GM12874 (cell line): Measurements from ENCODE around the gene PCDHGA11.
"Not testable (repeated sequence)": the region's sequence is repeated elsewhere in the genome, so short reads cannot be mapped to it uniquely, and the experiment has no call there.

Experiments
- CTCF ChIP-seq: IDR thresholded peaks from 2 replicates; pipeline ENCODE4 v1.5.1; 2011; ENCODE audit warnings: low read depth, mild to moderate bottlenecking, control low read depth, low read length, moderate library complexity; ENCODE audit not compliant: insufficient read depth

Gene PCDHGA11

GRCh38 chr5:141383345-141383744 lies 37.5 kb upstream of the PCDHGA11 start:
- no peak for TF ChIP-seq CTCF

- no peak for TF ChIP-seq CTCF
Measured at GRCh38 chr5:141384471-141385267, 36.2 kb upstream of the PCDHGA11 start.

GRCh38 chr5:141387557-141388311 lies 33.1 kb upstream of the PCDHGA11 start, which contains the start of gene PCDHGB4:
Gene PCDHGB4, plus strand, starts transcription at chr5:141387698. Its CDS starts 187 bp downstream, at chr5:141387885.
- not testable (repeated sequence) for TF ChIP-seq CTCF

GRCh38 chr5:141388661-141389060 lies 32.2 kb upstream of the PCDHGA11 start:
- no peak for TF ChIP-seq CTCF

- TF ChIP-seq CTCF = no peak
Measured at GRCh38 chr5:141389153-141390042, 31.5 kb upstream of the PCDHGA11 start.

GRCh38 chr5:141392429-141393198 lies 28.2 kb upstream of the PCDHGA11 start, which contains the start of gene PCDHGA8:
Gene PCDHGA8, plus strand, starts transcription at chr5:141392633. Its CDS starts 181 bp downstream, at chr5:141392814.
- TF ChIP-seq CTCF = no peak
